Activated T-cell treated with anti-CD3 and anti-CD28 coated beads, Interleukin-2, amount 50 U/mL, for 72 hours (primary cell): ENCODE results near the gene DNAJC18. TPM values are rescaled to one million over a fixed set of nuclear protein-coding genes. Genes with fewer than 3 reads are reported as not detected.
"Not testable (repeated sequence)": the region's sequence is repeated elsewhere in the genome, so short reads cannot be mapped to it uniquely, and the experiment has no call there.

Experiments used
- ATAC-seq, 2 donors: fragments of 150-1000 bp; cut with Tn5 transposase; replicated peaks in 1 of 2; 2 replicates each; pipeline ENCODE4 v1.10.0; 2021; ENCODE audit warnings: moderate library complexity in 2 of 2, mild to moderate bottlenecking in 1 of 2
- DNase-seq, 2 donors: peaks; one replicate each; pipeline ENCODE4 v3.0.0; 2021 to 2022; ENCODE audit warnings: mixed read lengths in 1 of 2
- H3K27ac Mint-ChIP-seq: one replicate; pipeline ENCODE4 v1.8.0; 2022; ENCODE audit warnings: mild to moderate bottlenecking, moderate library complexity, mixed read lengths
- H3K27me3 Mint-ChIP-seq: one replicate; pipeline ENCODE4 v1.8.0; 2022; ENCODE audit warnings: low read depth, mixed read lengths
- H3K36me3 Mint-ChIP-seq, 2 donors: one replicate each; pipeline ENCODE4 v1.8.0; 2022; ENCODE audit warnings: mixed read lengths in 2 of 2, mild to moderate bottlenecking in 1 of 2; ENCODE audit not compliant: insufficient read depth in 2 of 2
- H3K4me1 Mint-ChIP-seq: one replicate; pipeline ENCODE4 v1.8.0; 2022; ENCODE audit warnings: low read depth, mixed read lengths
- H3K4me3 Mint-ChIP-seq, 2 donors: one replicate each; pipeline ENCODE4 v1.8.0; 2022; ENCODE audit warnings: mild to moderate bottlenecking in 2 of 2, mixed read lengths in 2 of 2, moderate library complexity in 2 of 2
- H3K9me3 Mint-ChIP-seq, 2 donors: one replicate each; pipeline ENCODE4 v1.8.0; 2022; ENCODE audit warnings: mixed read lengths in 2 of 2
- total RNA-seq, 2 donors: library from RNA; stranded (reverse); gene quantifications; one replicate each; pipeline ENCODE4 v1.2.3, GENCODE V29; 2022

The DNAJC18 gene
- total RNA-seq, 2 donors from 2014 or later: 46.1 to 73.7 TPM

GRCh38 chr5:139391570-139392323 lies 47.6 kb downstream of the DNAJC18 start:
- DNase-seq: peak; percentile 49 to 57

GRCh38 chr5:139390639-139391569 lies 48.4 kb downstream of the DNAJC18 start:
- Mint-ChIP-seq H3K27ac (peak overlapping the region; percentile 99), H3K4me1 (peaks cover 74% of the 10 kb centered on the region), H3K27me3 (no peaks in the 10 kb centered on the region), H3K36me3 (peaks cover 4 to 5% of the 10 kb centered on the region in 2 donors), H3K4me3 (peak overlapping the region; percentile 98 to 100), H3K9me3 (no peaks in the 10 kb centered on the region)
- ATAC-seq: no peak
- no peak for DNase-seq

More at GRCh38 chr5:139391570-139392323, 47.6 kb downstream of the DNAJC18 start:
- H3K9me3 Mint-ChIP-seq: no peaks in the 10 kb centered on the region
- H3K27ac Mint-ChIP-seq: peak overlapping the region; percentile 99
- peaks cover 74% of the 10 kb centered on the region for H3K4me1 Mint-ChIP-seq
- H3K27me3 Mint-ChIP-seq: no peaks in the 10 kb centered on the region
- ATAC-seq: peak in 1 of 2 donors; percentile 7
- peaks cover 4 to 5% of the 10 kb centered on the region in 2 donors for H3K36me3 Mint-ChIP-seq
- peak overlapping the region; percentile 98 to 100 for H3K4me3 Mint-ChIP-seq

- Mint-ChIP-seq H3K27ac (peak within 1 kb of the TSS; percentile 99), H3K4me3 (peak within 1 kb of the TSS; percentile 98 to 100), H3K36me3 (peaks cover 2 to 5% of the 10 kb centered on the region in 2 donors), H3K27me3 (no peaks in the 10 kb centered on the region), H3K4me1 (peaks cover 74% of the 10 kb centered on the region), H3K9me3 (no peaks in the 10 kb centered on the region)
- DNase-seq (peak; percentile 79 to 84), ATAC-seq (peak; percentile 65 to 67)
Measured at GRCh38 chr5:139389701-139390638, 49.4 kb downstream of the DNAJC18 start, which contains the start of gene MZB1. Gene MZB1, minus strand, starts transcription at chr5:139389913. Its CDS starts 57 bp downstream, at chr5:139389856.

- ATAC-seq (no peak), DNase-seq (no peak)
- Mint-ChIP-seq H3K4me3 (peak overlapping the region; percentile 48 to 63), H3K9me3 (no peaks in the 10 kb centered on the region), H3K27me3 (no peaks in the 10 kb centered on the region), H3K27ac (no peak overlapping the region), H3K4me1 (peaks cover 76% of the 10 kb centered on the region), H3K36me3 (peaks cover 2 to 5% of the 10 kb centered on the region in 2 donors)
Measured at GRCh38 chr5:139388198-139388821, 51.0 kb downstream of the DNAJC18 start.

- DNase-seq (no peak), ATAC-seq (no peak)
- H3K4me1 Mint-ChIP-seq: peaks cover 73% of the 10 kb centered on the region
- no peak overlapping the region for H3K27ac Mint-ChIP-seq
- H3K27me3 Mint-ChIP-seq: no peaks in the 10 kb centered on the region
- H3K4me3 Mint-ChIP-seq: peak overlapping the region; percentile 48 to 63
- no peaks in the 10 kb centered on the region for H3K9me3 Mint-ChIP-seq
- peaks cover under 1 to 2% of the 10 kb centered on the region in 2 donors for H3K36me3 Mint-ChIP-seq
Measured at GRCh38 chr5:139387611-139388197, 51.6 kb downstream of the DNAJC18 start.

- DNase-seq, H3K27ac Mint-ChIP-seq, H3K36me3 Mint-ChIP-seq, H3K9me3 Mint-ChIP-seq, H3K4me3 Mint-ChIP-seq, ATAC-seq, H3K27me3 Mint-ChIP-seq: not testable (repeated sequence)
- peaks cover 73% of the 10 kb centered on the region for H3K4me1 Mint-ChIP-seq
Measured at GRCh38 chr5:139386956-139387355, 52.4 kb downstream of the DNAJC18 start.

GRCh38 chr5:139386050-139386438 lies 53.3 kb downstream of the DNAJC18 start:
- Mint-ChIP-seq H3K4me3 (peak overlapping the region in 1 of 2 donors; percentile 90), H3K36me3 (no peaks in the 10 kb centered on the region), H3K9me3 (no peaks in the 10 kb centered on the region), H3K27ac (peak overlapping the region; percentile 95), H3K27me3 (no peaks in the 10 kb centered on the region), H3K4me1 (peaks cover 64% of the 10 kb centered on the region)
- no peak for ATAC-seq
- DNase-seq: no peak

- Mint-ChIP-seq H3K27ac (peak overlapping the region; percentile 95), H3K9me3 (no peaks in the 10 kb centered on the region), H3K36me3 (no peaks in the 10 kb centered on the region), H3K27me3 (no peaks in the 10 kb centered on the region), H3K4me3 (peak overlapping the region; percentile 82 to 90), H3K4me1 (peaks cover 57% of the 10 kb centered on the region)
- ATAC-seq (peak in 1 of 2 donors; percentile 12), DNase-seq (no peak)
Measured at GRCh38 chr5:139385061-139386049, 54.0 kb downstream of the DNAJC18 start.

GRCh38 chr5:139384591-139385051 lies 54.7 kb downstream of the DNAJC18 start:
- H3K4me1 Mint-ChIP-seq: peaks cover 49% of the 10 kb centered on the region
- no peaks in the 10 kb centered on the region for H3K9me3 Mint-ChIP-seq
- peak overlapping the region; percentile 95 for H3K27ac Mint-ChIP-seq
- no peak for DNase-seq
- no peak for ATAC-seq
- peak overlapping the region; percentile 82 to 90 for H3K4me3 Mint-ChIP-seq
- H3K27me3 Mint-ChIP-seq: no peaks in the 10 kb centered on the region
- no peaks in the 10 kb centered on the region for H3K36me3 Mint-ChIP-seq

GRCh38 chr5:139383993-139384590 lies 55.2 kb downstream of the DNAJC18 start:
- DNase-seq (no peak), ATAC-seq (no peak)
- Mint-ChIP-seq H3K27ac (peak overlapping the region; percentile 95), H3K27me3 (no peaks in the 10 kb centered on the region), H3K4me3 (peak overlapping the region in 1 of 2 donors; percentile 82), H3K4me1 (peaks cover 44% of the 10 kb centered on the region), H3K9me3 (no peaks in the 10 kb centered on the region), H3K36me3 (no peaks in the 10 kb centered on the region)
